Measurements from ENCODE around the gene TMED8. TPM values are rescaled to one million over a fixed set of nuclear protein-coding genes. Genes with fewer than 3 reads are reported as not detected.

The TMED8 gene
- total and polyA plus RNA-seq, 2 of the 13 experiments (the other 11 are each of a cell fraction or from before 2014, with no cell fraction given), result 6.0 to 11.7 TPM

DNA sequence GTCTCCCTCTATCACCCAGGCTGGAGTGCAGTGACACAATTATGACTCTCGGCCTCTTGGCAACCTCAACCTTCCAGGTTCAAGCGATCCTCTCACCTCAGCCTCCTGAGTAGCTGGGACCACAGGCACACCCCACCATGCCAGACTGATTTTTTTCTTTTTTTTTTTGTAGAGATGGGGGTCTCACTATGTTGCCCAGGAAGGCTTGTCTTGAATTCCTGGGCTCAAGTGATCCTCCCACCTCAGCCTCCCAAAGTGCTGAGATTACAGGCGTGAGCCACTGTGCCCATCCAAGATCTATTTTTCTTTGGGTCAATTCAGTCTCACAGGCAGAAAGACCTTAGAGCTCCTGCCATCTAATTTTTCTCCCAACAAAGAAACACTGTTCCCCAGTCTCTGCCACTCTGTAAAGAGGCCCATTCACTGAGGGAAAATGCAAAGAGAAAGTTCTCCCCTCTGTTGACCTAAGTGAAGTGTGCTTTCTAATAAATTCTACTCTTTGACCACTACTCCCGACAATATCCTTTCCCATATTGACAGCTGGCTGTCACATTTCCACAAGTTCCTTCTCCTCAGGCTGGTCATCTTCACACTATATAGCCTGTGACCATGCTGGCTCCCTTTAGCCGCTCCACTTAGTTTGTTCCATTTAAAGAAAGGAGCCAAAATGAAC lies 23.3 kb downstream of the TMED8 start (continued):
- TF ChIP-seq, protein P1, sequence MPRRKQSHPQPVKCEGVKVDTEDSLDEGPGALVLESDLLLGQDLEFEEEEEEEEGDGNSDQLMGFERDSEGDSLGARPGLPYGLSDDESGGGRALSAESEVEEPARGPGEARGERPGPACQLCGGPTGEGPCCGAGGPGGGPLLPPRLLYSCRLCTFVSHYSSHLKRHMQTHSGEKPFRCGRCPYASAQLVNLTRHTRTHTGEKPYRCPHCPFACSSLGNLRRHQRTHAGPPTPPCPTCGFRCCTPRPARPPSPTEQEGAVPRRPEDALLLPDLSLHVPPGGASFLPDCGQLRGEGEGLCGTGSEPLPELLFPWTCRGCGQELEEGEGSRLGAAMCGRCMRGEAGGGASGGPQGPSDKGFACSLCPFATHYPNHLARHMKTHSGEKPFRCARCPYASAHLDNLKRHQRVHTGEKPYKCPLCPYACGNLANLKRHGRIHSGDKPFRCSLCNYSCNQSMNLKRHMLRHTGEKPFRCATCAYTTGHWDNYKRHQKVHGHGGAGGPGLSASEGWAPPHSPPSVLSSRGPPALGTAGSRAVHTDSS (CRISPR knock-in tag; conservative IDR thresholded peaks at IDR 0.05), result no peak
- TF ChIP-seq RARA (CRISPR knock-in tag; IDR thresholded peaks at IDR 0.05) (peak; percentile 68), POGZ (CRISPR knock-in tag; IDR thresholded peaks at IDR 0.05) (peak; percentile 45; the same call in 1 of the 2 replicates), MZF1 (CRISPR knock-in tag; IDR thresholded peaks at IDR 0.05; ENCODE audit: borderline replicate concordance) (no peak), HOXD1 (CRISPR knock-in tag; IDR thresholded peaks at IDR 0.05) (no peak), ZNF589 (CRISPR knock-in tag; conservative IDR thresholded peaks at IDR 0.05) (no peak), NR2F6 (IDR thresholded peaks at IDR 0.05) (no peak), NR2F6 (CRISPR knock-in tag; IDR thresholded peaks at IDR 0.05) (peak; percentile 39; the same call in 1 of the 2 replicates), EP300 (IDR thresholded peaks at IDR 0.05; ENCODE audit: low read depth in 2 of 2, low read length in 2 of 2) (peak in 1 of 2 experiments; percentile 38; a peak in 1 of 4 replicates), EP300 (CRISPR knock-in tag; IDR thresholded peaks at IDR 0.05; ENCODE audit: borderline replicate concordance) (no peak), PITX1 (CRISPR knock-in tag; IDR thresholded peaks at IDR 0.05) (0 out of 2 replicates have a peak, but pooled peaks have one; percentile 18), ZIK1 (CRISPR knock-in tag; IDR thresholded peaks at IDR 0.05; ENCODE audit: borderline replicate concordance, low read depth) (no peak), ZNF331 (CRISPR knock-in tag; IDR thresholded peaks at IDR 0.05) (peak; percentile 39; the same call in 1 of the 2 replicates), MIER3 (CRISPR knock-in tag; IDR thresholded peaks at IDR 0.05; ENCODE audit: borderline replicate concordance) (0 out of 2 replicates have a peak, but pooled peaks have one; percentile 34), ZNF644 (CRISPR knock-in tag; IDR thresholded peaks at IDR 0.05; ENCODE audit: low read depth) (peak; percentile 39; the same call in 1 of the 2 replicates), ZNF639 (CRISPR knock-in tag; conservative IDR thresholded peaks at IDR 0.05) (no peak), TBX2 (CRISPR knock-in tag; IDR thresholded peaks at IDR 0.05; ENCODE audit: borderline replicate concordance) (peak; percentile 31; the same call in 1 of the 2 replicates), RXRB (CRISPR knock-in tag; IDR thresholded peaks at IDR 0.05; ENCODE audit: borderline replicate concordance) (peak; percentile 37; the same call in 1 of the 2 replicates), NCOR1 (IDR thresholded peaks at IDR 0.05; ENCODE audit: borderline replicate concordance, low read length) (0 out of 2 replicates have a peak, but pooled peaks have one; percentile 30), GFI1 (CRISPR knock-in tag; IDR thresholded peaks at IDR 0.05; ENCODE audit: borderline replicate concordance) (peak; percentile 40; the same call in 1 of the 2 replicates), PHB2 (IDR thresholded peaks at IDR 0.05; ENCODE audit: partially characterized antibody) (no peak), CCDC6 (CRISPR knock-in tag; IDR thresholded peaks at IDR 0.05) (no peak), SIN3A (IDR thresholded peaks at IDR 0.05; ENCODE audit: borderline replicate concordance, low read depth, low read length) (peak; percentile 46; the same call in 1 of the 2 replicates), TBL1XR1 (IDR thresholded peaks at IDR 0.05; ENCODE audit: borderline replicate concordance, low read length, partially characterized antibody) (peak; percentile 67), MIXL1 (CRISPR knock-in tag; IDR thresholded peaks at IDR 0.05) (peak; percentile 36; the same call in 1 of the 2 replicates), KDM5A (IDR thresholded peaks at IDR 0.05; ENCODE audit: borderline replicate concordance, low read length) (no peak), ZSCAN12 (CRISPR knock-in tag; IDR thresholded peaks at IDR 0.05) (no peak), HNF4G (IDR thresholded peaks at IDR 0.05; ENCODE audit: borderline replicate concordance, low read depth, low read length) (peak; percentile 27; the same call in 1 of the 2 replicates), HNF4G (CRISPR knock-in tag; IDR thresholded peaks at IDR 0.05; ENCODE audit: borderline replicate concordance, low read depth) (no peak)
